ENCODE measurements around the gene SPEM3. TPM values are rescaled to one million over a fixed set of nuclear protein-coding genes. Genes with fewer than 3 reads are reported as not detected.

The SPEM3 gene
- total and polyA plus RNA-seq, 10 of the 15 experiments (the other 5 are each of a cell fraction or from before 2014, with no cell fraction given), result not detected

DNA sequence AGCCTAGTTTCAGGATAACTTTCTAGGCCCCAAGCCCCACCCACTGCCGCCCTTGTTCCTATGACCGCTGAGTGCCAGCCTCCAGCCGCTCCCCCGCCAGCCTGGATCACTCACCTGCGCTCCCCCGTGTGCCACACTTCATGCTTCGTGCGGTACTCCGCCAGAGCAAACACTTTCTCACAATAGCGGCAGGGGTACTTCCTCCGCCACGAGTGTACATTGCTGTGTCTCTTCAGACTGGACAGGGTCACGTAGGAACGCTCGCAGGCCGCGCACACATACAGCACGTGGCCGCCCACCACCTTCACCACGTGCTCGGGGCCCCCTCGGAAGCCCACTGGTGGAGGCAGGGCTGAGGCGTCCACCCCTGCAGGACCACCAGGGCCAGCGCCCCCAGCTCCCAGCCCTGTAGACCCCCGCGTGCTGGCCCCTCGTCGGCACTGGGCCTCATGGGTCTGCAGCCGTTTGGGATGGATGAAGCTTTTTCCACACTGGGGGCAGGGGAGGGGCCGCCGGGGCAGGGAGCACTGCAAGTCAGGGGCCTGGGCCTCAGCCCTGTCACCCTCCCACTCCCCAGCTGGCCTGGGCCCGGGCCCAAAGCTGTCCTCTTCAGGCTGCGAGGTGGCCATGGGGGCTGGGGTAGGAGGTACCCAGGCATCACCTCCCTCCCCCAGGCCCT is 37.1 kb downstream of the SPEM3 start:
- CTCF ChIA-PET, result no interaction called here
- Histone ChIP-seq H3K4me2 (ENCODE audit: control insufficient read depth, insufficient read depth) (no peak overlapping the region), H3K9me3 (replicated peaks; ENCODE audit: control insufficient read depth, insufficient read depth, low read length) (no peaks in the 10 kb centered on the region), H2AFZ (ENCODE audit: control insufficient read depth, low read depth, low read length) (no peak overlapping the region), H3K27ac (ENCODE audit: control insufficient read depth, insufficient read depth) (no peak overlapping the region), H3K27me3 (replicated peaks in 1 of 2; ENCODE audit: control insufficient read depth in 2 of 2, insufficient read depth in 2 of 2, low read length in 1 of 2) (no peaks in the 10 kb centered on the region), H3K36me3 (ENCODE audit: control insufficient read depth in 2 of 2, insufficient read depth in 2 of 2, low read length in 1 of 2) (peaks cover 0 to 5% of the 10 kb centered on the region in 2 experiments; a peak in 3 of 4 replicates), H3K79me2 (ENCODE audit: control insufficient read depth, insufficient read depth, low read length) (no peaks in the 10 kb centered on the region), H3K9ac (ENCODE audit: control insufficient read depth, insufficient read depth, low read length) (no peak overlapping the region), H3K4me3 (no peak overlapping the region), H3K4me1 (ENCODE audit: control insufficient read depth, insufficient read depth, low read length) (no peaks in the 10 kb centered on the region; the same call in 1 of the 2 replicates), H4K20me1 (ENCODE audit: control insufficient read depth, insufficient read depth) (no peaks in the 10 kb centered on the region)
- FAIRE-seq, result no peak
- no TSS peak for BruUV-seq (replicated peaks)
- DNase-seq (ENCODE audit: low read depth, low spot score), result no peak
- SMC1A ChIA-PET (ENCODE audit: uncharacterized antibody, unreplicated experiment), result interaction anchor here (1.0 to 1.6 kb wide), 2 partner anchors 11 to 62 kb away, joined by 3 read pairs; partner anchors contain the start of gene TMEM256
- RAD21 ChIA-PET (ENCODE audit: unreplicated experiment), result no interaction called here
- 96% methylated on average over 33 of the region's 33 CpGs for WGBS (ENCODE audit: insufficient coverage, insufficient replicate concordance, low lambda C conversion rate, missing lambda C conversion rate)
- no peak for ATAC-seq
- intact Hi-C loops (cut with micrococcal nuclease; ENCODE audit: unreplicated experiment), result no loop called here
- in situ Hi-C loops (cut with MboI), result no loop called here
- POLR2A ChIA-PET, result interaction anchor here (0.7 to 2.4 kb wide), 3 partner anchors 11 to 26 kb away, joined by 3 to 9 read pairs (median 3); partner anchors contain the start of gene CHRNB1
- TF ChIP-seq CBX3 (IDR thresholded peaks at IDR 0.05; ENCODE audit: borderline replicate concordance, low read depth) (no peak), NFIC (IDR thresholded peaks at IDR 0.05; ENCODE audit: low read depth, low read length) (no peak), ZNF274 (IDR thresholded peaks at IDR 0.05; ENCODE audit: insufficient read depth, insufficient read length) (no peak), POLR2A (IDR thresholded peaks at IDR 0.05; ENCODE audit: low read depth, low read length) (peak; percentile 50; the same call in 1 of the 2 replicates)

DNA sequence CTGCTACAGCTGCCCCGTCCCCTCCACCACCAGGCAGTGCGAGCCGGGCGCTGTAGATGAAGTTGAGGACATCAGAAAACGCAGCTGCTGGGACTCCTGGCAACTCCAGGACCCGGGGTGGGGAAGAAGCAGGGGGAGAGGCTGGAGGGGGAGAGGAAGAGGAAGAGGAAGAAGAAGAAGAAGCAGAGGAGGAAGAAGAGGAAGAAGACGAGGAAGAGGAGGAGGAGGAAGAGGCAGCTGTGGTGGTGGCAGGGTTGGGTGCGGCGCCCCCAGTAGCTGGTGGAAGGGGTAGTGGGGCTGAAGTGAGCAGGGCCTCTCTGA is 37.6 kb downstream of the SPEM3 start:
- in situ Hi-C loops (cut with MboI), result no loop called here
- Histone ChIP-seq H3K4me3 (no peak overlapping the region), H3K9ac (ENCODE audit: control insufficient read depth, insufficient read depth, low read length) (no peak overlapping the region), H3K27me3 (replicated peaks in 1 of 2; ENCODE audit: control insufficient read depth in 2 of 2, insufficient read depth in 2 of 2, low read length in 1 of 2) (no peaks in the 10 kb centered on the region), H3K4me2 (ENCODE audit: control insufficient read depth, insufficient read depth) (no peak overlapping the region), H2AFZ (ENCODE audit: control insufficient read depth, low read depth, low read length) (no peak overlapping the region), H3K36me3 (ENCODE audit: control insufficient read depth in 2 of 2, insufficient read depth in 2 of 2, low read length in 1 of 2) (peaks cover 0 to 5% of the 10 kb centered on the region in 2 experiments; a peak in 3 of 4 replicates), H3K4me1 (ENCODE audit: control insufficient read depth, insufficient read depth, low read length) (no peaks in the 10 kb centered on the region; the same call in 1 of the 2 replicates), H3K27ac (ENCODE audit: control insufficient read depth, insufficient read depth) (no peak overlapping the region), H3K79me2 (ENCODE audit: control insufficient read depth, insufficient read depth, low read length) (no peaks in the 10 kb centered on the region), H3K9me3 (replicated peaks; ENCODE audit: control insufficient read depth, insufficient read depth, low read length) (no peaks in the 10 kb centered on the region), H4K20me1 (ENCODE audit: control insufficient read depth, insufficient read depth) (no peaks in the 10 kb centered on the region)
- intact Hi-C loops (cut with micrococcal nuclease; ENCODE audit: unreplicated experiment), result no loop called here
- CTCF ChIA-PET, result interaction anchor here (1.7 kb wide), 1 partner anchor 10 kb away, joined by 4 read pairs; no protein-coding TSS in a partner anchor
- SMC1A ChIA-PET (ENCODE audit: uncharacterized antibody, unreplicated experiment), result no interaction called here
- RAD21 ChIA-PET (ENCODE audit: unreplicated experiment), result no interaction called here
- FAIRE-seq, result no peak
- POLR2A ChIA-PET, result interaction anchor here (1.1 to 2.4 kb wide), 2 partner anchors 10 to 26 kb away, joined by 3 to 9 read pairs; no protein-coding TSS in a partner anchor
- BruUV-seq (replicated peaks), result no TSS peak
- DNase-seq (ENCODE audit: low read depth, low spot score), result no peak
- ATAC-seq, result no peak
- WGBS (ENCODE audit: insufficient coverage, insufficient replicate concordance, low lambda C conversion rate, missing lambda C conversion rate), result 82% methylated on average over 9 of the region's 9 CpGs
- no peak for TF ChIP-seq JUNB (IDR thresholded peaks at IDR 0.05)
- no peak for TF ChIP-seq BCL11A (IDR thresholded peaks at IDR 0.05; ENCODE audit: low read depth, low read length)
- TF ChIP-seq IKZF1 (conservative IDR thresholded peaks at IDR 0.05), result no peak
- no peak for TF ChIP-seq SIX5 (IDR thresholded peaks at IDR 0.05; ENCODE audit: low read depth, low read length, severe bottlenecking)
- TF ChIP-seq CEBPB (IDR thresholded peaks at IDR 0.05; ENCODE audit: borderline replicate concordance in 1 of 2, low read depth in 2 of 2, low read length in 2 of 2), result no peak
- TF ChIP-seq POLR2AphosphoS2 (IDR thresholded peaks at IDR 0.05; ENCODE audit: low read depth, low read length), result no peak
- TF ChIP-seq STAT3 (IDR thresholded peaks at IDR 0.05; ENCODE audit: low read depth, low read length), result no peak
- TF ChIP-seq, protein P1, sequence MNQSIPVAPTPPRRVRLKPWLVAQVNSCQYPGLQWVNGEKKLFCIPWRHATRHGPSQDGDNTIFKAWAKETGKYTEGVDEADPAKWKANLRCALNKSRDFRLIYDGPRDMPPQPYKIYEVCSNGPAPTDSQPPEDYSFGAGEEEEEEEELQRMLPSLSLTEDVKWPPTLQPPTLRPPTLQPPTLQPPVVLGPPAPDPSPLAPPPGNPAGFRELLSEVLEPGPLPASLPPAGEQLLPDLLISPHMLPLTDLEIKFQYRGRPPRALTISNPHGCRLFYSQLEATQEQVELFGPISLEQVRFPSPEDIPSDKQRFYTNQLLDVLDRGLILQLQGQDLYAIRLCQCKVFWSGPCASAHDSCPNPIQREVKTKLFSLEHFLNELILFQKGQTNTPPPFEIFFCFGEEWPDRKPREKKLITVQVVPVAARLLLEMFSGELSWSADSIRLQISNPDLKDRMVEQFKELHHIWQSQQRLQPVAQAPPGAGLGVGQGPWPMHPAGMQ (IDR thresholded peaks at IDR 0.05; ENCODE audit: borderline replicate concordance), result no peak
- TF ChIP-seq SUPT20H (IDR thresholded peaks at IDR 0.05; ENCODE audit: borderline replicate concordance, control insufficient read depth, low read depth, low read length), result no peak
- no peak for TF ChIP-seq ETV6 (conservative IDR thresholded peaks at IDR 0.05 in 1 of 2, IDR thresholded peaks at IDR 0.05 in 1 of 2; ENCODE audit: borderline replicate concordance in 1 of 2, low read depth in 1 of 2)

Data from GM12878 (cell line).